ENCODE results near the gene TBC1D2B. TPM values are rescaled to one million over a fixed set of nuclear protein-coding genes. Genes with fewer than 3 reads are reported as not detected.

The TBC1D2B gene
- total and polyA plus RNA-seq, 11 donors = 5.1 to 45.2 (median 10.1) TPM

GRCh38 chr15:77983708-77984445 is 93.6 kb downstream of the TBC1D2B start:
- DNase-seq = peak in 2 of 5 donors; percentile 9 to 26

DNA sequence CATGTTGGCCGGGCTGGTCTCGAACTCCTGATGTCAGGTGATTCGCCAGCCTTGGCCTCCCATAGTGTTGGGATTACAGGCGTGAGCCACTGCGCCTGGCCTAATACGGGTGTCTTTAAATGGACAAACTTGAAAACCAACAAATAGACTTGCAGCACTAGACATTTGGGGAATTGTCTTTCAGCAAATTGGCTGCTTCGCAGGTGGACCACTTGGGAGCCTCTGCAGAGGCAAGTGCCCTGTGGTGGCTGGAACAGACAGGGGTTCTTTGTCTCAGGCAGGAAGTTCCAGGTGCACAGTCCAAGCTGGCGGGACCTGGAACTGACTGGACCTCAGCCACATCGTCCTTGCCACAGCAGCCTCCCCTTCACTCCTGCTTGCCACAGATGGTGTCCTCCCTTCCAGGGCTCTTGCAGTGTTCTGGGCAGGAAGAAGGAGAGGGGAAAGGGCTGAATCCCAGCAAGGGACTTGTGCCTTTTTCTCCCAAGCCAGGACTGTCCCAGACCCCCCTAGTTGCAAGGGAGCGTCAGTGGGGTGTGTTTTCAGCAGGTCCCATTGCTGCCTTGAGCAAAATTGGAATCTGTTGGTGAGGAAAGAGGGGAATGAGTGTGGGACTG is 94.3 kb downstream of the TBC1D2B start:
- Histone ChIP-seq H3K4me1 (peaks cover 0 to 3% (median 0%) of the 10 kb centered on the region in 12 donors), H3K27ac (no peak overlapping the region), H3K27me3 (no peaks in the 10 kb centered on the region), H3K4me3 (no peak overlapping the region), H3K9me3 (no peaks in the 10 kb centered on the region), H3K36me3 (no peaks in the 10 kb centered on the region)
- WGBS, 4 donors = 82 to 90% (median 85%) methylated on average over 9 to 10 of the region's 10 CpGs
- ATAC-seq (no peak), DNase-seq (peak in 1 of 5 donors; percentile 15)
- intact Hi-C loops (cut with DNase I) = loop anchor here in 1 of 10 donors (5.0 kb wide), 1 partner anchor 789 kb away; no protein-coding TSS in a partner anchor
- TF ChIP-seq POLR2A (IDR thresholded peaks at IDR 0.05) (no peak), CTCF (IDR thresholded peaks at IDR 0.05) (no peak)

More at GRCh38 chr15:77983708-77984445, 93.6 kb downstream of the TBC1D2B start:
- H3K27ac ChIP-seq = no peak overlapping the region
- 56 to 68% (median 62%) methylated on average over 15 of the region's 15 CpGs for WGBS, 4 donors
- H3K9me3 ChIP-seq = no peaks in the 10 kb centered on the region
- peaks cover 0 to 10% (median 0%) of the 10 kb centered on the region in 12 donors for H3K4me1 ChIP-seq
- no peak for ATAC-seq
- H3K36me3 ChIP-seq = no peaks in the 10 kb centered on the region
- H3K27me3 ChIP-seq = no peaks in the 10 kb centered on the region
- intact Hi-C loops (cut with DNase I) = loop anchor here in 1 of 10 donors (5.0 kb wide), 1 partner anchor 788 kb away; no protein-coding TSS in a partner anchor
- H3K4me3 ChIP-seq = no peak overlapping the region
- no peak for TF ChIP-seq CTCF (IDR thresholded peaks at IDR 0.05)

DNA sequence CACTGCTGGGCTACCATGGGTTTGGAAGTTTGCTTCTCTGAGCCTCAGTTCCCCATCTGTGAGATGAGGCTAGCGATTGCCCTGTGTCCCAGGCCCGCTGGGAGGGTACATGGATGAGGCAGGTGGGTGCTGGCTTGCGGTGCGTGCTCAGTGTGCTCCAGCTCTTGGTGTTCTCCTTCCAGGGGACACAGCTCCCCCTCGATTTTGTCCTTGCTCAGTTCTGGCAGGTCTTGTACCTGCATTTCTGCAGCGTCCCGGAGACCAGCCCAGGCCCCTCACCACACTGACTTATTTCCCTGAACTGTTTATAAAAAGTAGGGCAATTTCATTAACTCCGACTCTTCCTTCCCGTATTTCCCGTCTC is 95.4 kb downstream of the TBC1D2B start:
- no peak for TF ChIP-seq POLR2A (IDR thresholded peaks at IDR 0.05)
- no peak for TF ChIP-seq CTCF (IDR thresholded peaks at IDR 0.05)
- Histone ChIP-seq H3K4me1 (no peaks in the 10 kb centered on the region), H3K9me3 (no peaks in the 10 kb centered on the region), H3K36me3 (no peaks in the 10 kb centered on the region), H3K27ac (no peak overlapping the region), H3K27me3 (no peaks in the 10 kb centered on the region), H3K4me3 (no peak overlapping the region)
- intact Hi-C loops (cut with DNase I) = loop anchor here in 1 of 10 donors (5.0 kb wide), 1 partner anchor 790 kb away; no protein-coding TSS in a partner anchor
- DNase-seq = no peak
- 87 to 94% (median 89%) methylated on average over 9 to 10 of the region's 10 CpGs for WGBS, 4 donors
- no peak for ATAC-seq

Measured in heart left ventricle (tissue), 16 donors.